ENCODE data around the gene JUN. TPM values are rescaled to one million over a fixed set of nuclear protein-coding genes. Genes with fewer than 3 reads are reported as not detected.

JUN gene
- total and polyA plus RNA-seq, 2 donors = 114 to 615 TPM

DNA sequence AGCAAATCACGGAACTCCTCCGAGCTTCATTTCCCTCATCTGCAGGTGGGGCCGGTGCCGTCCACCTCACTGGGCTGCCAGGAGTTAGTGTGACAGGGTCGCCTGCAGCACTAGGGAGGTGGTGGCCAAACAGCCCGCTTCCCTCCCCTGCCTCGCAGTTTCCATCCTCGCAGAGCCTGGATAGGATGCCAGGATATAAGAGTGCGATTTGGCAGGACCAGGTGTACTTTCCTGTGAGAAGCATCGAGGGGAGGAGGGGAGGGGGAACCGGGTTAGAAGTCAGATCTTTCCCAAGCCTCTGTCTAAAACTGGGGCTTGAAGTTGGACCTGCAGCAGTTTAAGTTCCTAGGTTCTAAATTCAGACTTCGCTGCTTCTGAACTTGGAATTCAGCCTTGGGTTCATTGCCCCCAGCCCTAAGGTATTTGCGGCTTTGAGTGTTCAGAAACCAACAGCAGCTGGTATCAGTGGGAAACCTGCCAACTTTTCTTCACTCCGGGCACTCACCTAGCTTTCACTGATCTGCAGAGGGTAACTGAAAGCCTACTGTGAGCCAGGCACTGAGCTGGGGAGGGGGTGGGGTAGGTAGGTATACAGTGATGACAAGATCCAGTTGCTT is 1.7 kb upstream of the JUN start:
- Histone ChIP-seq H3K4me1 (ENCODE audit: insufficient read depth) (no peaks in the 10 kb centered on the region), H3K4me3 (ENCODE audit: low read depth, low read length) (peak overlapping the region; percentile 60), H3K36me3 (ENCODE audit: insufficient read depth) (no peaks in the 10 kb centered on the region), H3K27ac (ENCODE audit: low read depth) (peak overlapping the region; percentile 97)
- WGBS = 2% methylated on average over 14 of the region's 14 CpGs
- peak; percentile 67 for DNase-seq (ENCODE audit: extremely low spot score)

GRCh38 chr1:58784758-58785441 is 1.1 kb upstream of the JUN start:
- Histone ChIP-seq H3K36me3 (ENCODE audit: insufficient read depth) (no peaks in the 10 kb centered on the region), H3K4me1 (ENCODE audit: insufficient read depth) (no peaks in the 10 kb centered on the region), H3K4me3 (ENCODE audit: low read depth, low read length) (peak overlapping the region; percentile 60), H3K27ac (ENCODE audit: low read depth) (peak overlapping the region; percentile 97)
- DNase-seq (ENCODE audit: extremely low spot score) = peak; percentile 86
- under 1% methylated on average over 56 of the region's 56 CpGs for WGBS

- H3K27ac ChIP-seq (ENCODE audit: low read depth) = peak overlapping the region; percentile 100
- under 1% methylated on average over 86 of the region's 86 CpGs for WGBS
- peak overlapping the region; percentile 84 for H3K4me3 ChIP-seq (ENCODE audit: low read depth, low read length)
- DNase-seq (ENCODE audit: extremely low spot score) = peak; percentile 26
- H3K4me1 ChIP-seq (ENCODE audit: insufficient read depth) = no peaks in the 10 kb centered on the region
- no peaks in the 10 kb centered on the region for H3K36me3 ChIP-seq (ENCODE audit: insufficient read depth)
Measured at GRCh38 chr1:58783090-58783992, 506 bp downstream of the JUN start.

GRCh38 chr1:58782178-58783089 is 1.4 kb downstream of the JUN start:
- no peaks in the 10 kb centered on the region for H3K4me1 ChIP-seq (ENCODE audit: insufficient read depth)
- under 1% methylated on average over 82 of the region's 82 CpGs for WGBS

GRCh38 chr1:58781541-58782177 is 2.2 kb downstream of the JUN start:
- under 1% methylated on average over 32 of the region's 32 CpGs for WGBS
- H3K4me1 ChIP-seq (ENCODE audit: insufficient read depth) = no peaks in the 10 kb centered on the region
- H3K27ac ChIP-seq (ENCODE audit: low read depth) = peak overlapping the region; percentile 100
- peak overlapping the region; percentile 84 for H3K4me3 ChIP-seq (ENCODE audit: low read depth, low read length)
- no peaks in the 10 kb centered on the region for H3K36me3 ChIP-seq (ENCODE audit: insufficient read depth)
- peak; percentile 53 for DNase-seq (ENCODE audit: extremely low spot score)

More at GRCh38 chr1:58782178-58783089, 1.4 kb downstream of the JUN start:
- Histone ChIP-seq H3K4me3 (ENCODE audit: low read depth, low read length) (peak overlapping the region; percentile 84), H3K36me3 (ENCODE audit: insufficient read depth) (no peaks in the 10 kb centered on the region), H3K27ac (ENCODE audit: low read depth) (peak overlapping the region; percentile 100)
- DNase-seq (ENCODE audit: extremely low spot score) = peak; percentile 29

GRCh38 chr1:58780836-58781452 is 2.9 kb downstream of the JUN start:
- no peak for DNase-seq (ENCODE audit: extremely low spot score)
- Histone ChIP-seq H3K4me1 (ENCODE audit: insufficient read depth) (no peaks in the 10 kb centered on the region), H3K27ac (ENCODE audit: low read depth) (no peak overlapping the region), H3K4me3 (ENCODE audit: low read depth, low read length) (peak overlapping the region; percentile 84), H3K36me3 (ENCODE audit: insufficient read depth) (no peaks in the 10 kb centered on the region)
- WGBS = 24% methylated on average over 2 of the region's 2 CpGs

GRCh38 chr1:58780411-58780810 is 3.4 kb downstream of the JUN start:
- Histone ChIP-seq H3K27ac (ENCODE audit: low read depth) (no peak overlapping the region), H3K36me3 (ENCODE audit: insufficient read depth) (no peaks in the 10 kb centered on the region), H3K4me1 (ENCODE audit: insufficient read depth) (no peaks in the 10 kb centered on the region), H3K4me3 (ENCODE audit: low read depth, low read length) (peak overlapping the region; percentile 10)
- peak; percentile 46 for DNase-seq (ENCODE audit: extremely low spot score)

DNA sequence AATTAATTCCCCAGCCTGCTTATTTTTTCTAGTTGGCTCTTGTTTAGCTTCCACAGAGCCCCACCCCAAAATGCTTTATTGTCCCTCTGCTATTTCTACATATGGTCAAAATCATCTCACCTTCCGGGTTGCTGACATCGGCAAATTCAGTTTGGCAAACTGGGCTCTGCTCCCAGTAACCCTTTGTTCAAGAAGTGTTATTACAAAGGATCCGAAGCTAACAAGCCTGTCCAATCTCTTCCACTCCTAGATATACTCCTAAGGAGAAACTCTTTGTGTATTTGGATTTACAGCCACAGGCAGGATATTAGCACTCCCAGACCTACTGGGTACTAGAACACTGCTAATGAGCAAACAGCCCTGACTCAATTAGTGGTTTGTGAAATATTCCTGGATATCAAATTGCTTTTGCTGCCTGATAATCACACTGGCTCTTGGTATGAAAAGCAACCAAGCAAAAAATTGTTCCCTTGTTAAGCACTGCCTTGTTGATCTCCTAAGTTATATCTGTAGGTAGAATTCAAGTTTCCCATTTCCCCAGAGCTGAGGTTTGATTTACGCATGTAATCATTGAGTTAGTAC is 4.0 kb downstream of the JUN start:
- H3K4me1 ChIP-seq (ENCODE audit: insufficient read depth) = no peaks in the 10 kb centered on the region
- DNase-seq (ENCODE audit: extremely low spot score) = peak; percentile 74
- H3K27ac ChIP-seq (ENCODE audit: low read depth) = no peak overlapping the region
- H3K4me3 ChIP-seq (ENCODE audit: low read depth, low read length) = no peak overlapping the region
- H3K36me3 ChIP-seq (ENCODE audit: insufficient read depth) = no peaks in the 10 kb centered on the region
- 29% methylated on average over 4 of the region's 4 CpGs for WGBS

DNA sequence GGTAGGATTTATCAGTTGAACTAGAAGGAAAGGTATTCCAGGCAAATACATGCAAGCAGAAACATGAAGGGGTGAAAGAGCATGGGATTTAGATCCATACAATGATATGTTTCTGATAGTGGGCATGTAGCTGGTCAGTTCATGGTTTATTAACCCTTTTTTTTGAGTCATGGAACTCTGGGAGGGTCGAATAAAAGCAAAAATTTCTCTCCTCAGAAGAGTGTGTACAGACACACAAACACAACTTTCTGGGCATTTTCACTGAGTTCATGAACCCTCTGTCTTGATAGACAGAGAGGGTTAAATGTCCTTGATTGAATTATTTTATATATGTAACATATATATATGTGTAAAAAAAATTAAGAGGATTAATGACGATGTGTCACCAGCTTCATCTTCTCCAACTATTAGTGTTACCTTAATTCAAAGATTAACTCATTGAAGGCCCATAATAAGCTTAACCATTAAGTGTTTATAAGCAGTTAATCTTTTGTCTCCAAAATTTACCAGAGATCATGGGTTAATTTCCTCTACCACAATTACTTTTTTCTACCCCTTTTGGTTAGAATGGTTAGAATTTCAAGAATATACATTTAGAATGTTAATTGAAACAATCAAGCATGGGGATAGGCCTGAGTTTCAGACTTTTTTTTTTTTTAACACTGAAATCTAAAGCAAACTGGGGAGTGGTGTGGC is 4.6 kb downstream of the JUN start:
- Histone ChIP-seq H3K4me1 (ENCODE audit: insufficient read depth) (no peaks in the 10 kb centered on the region), H3K4me3 (ENCODE audit: low read depth, low read length) (no peak overlapping the region), H3K36me3 (ENCODE audit: insufficient read depth) (no peaks in the 10 kb centered on the region), H3K27ac (ENCODE audit: low read depth) (no peak overlapping the region)
- peak; percentile 62 for DNase-seq (ENCODE audit: extremely low spot score)
- 61% methylated on average over 2 of the region's 2 CpGs for WGBS

DNA sequence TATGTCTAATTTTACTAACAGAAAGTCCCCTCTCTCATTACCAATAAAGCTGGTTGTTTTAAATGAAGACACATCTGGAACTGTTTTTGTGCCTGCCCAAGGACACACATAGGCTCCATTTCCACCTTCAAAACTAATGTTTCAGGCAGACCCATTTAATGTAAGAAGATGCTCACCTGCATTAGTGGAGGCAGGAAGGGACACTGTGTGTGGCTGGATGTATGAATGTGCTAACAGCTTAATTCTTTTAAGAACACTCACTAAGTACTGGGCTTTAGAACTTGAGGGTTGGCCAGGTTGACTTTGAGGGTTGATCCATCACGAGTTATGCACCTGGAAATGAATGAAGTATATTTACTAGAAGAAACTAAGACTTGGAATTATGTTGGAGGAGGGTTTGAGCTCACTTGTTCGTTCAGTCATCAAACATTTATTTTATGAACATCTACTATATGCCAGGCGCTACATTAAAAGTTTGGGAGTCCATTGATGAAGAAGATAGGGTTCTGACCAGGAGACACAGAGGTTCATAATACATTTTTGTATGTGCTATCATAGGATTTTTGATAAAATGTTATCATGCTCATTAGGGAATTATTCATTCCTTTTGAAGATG is 5.4 kb downstream of the JUN start:
- H3K4me1 ChIP-seq (ENCODE audit: insufficient read depth) = no peaks in the 10 kb centered on the region
- no peaks in the 10 kb centered on the region for H3K36me3 ChIP-seq (ENCODE audit: insufficient read depth)
- DNase-seq (ENCODE audit: extremely low spot score) = peak; percentile 57
- no peak overlapping the region for H3K27ac ChIP-seq (ENCODE audit: low read depth)
- 83% methylated on average over 3 of the region's 3 CpGs for WGBS
- H3K4me3 ChIP-seq (ENCODE audit: low read depth, low read length) = no peak overlapping the region

GRCh38 chr1:58774027-58774426 is 9.8 kb downstream of the JUN start:
- no peaks in the 10 kb centered on the region for H3K36me3 ChIP-seq (ENCODE audit: insufficient read depth)
- H3K27ac ChIP-seq (ENCODE audit: low read depth) = no peak overlapping the region
- DNase-seq (ENCODE audit: extremely low spot score) = no peak
- H3K4me3 ChIP-seq (ENCODE audit: low read depth, low read length) = no peak overlapping the region
- 72% methylated on average over 1 of the region's 1 CpG for WGBS
- no peaks in the 10 kb centered on the region for H3K4me1 ChIP-seq (ENCODE audit: insufficient read depth)
